ENCODE data around the gene CPXM1.
"Not testable (repeated sequence)": the region's sequence is repeated elsewhere in the genome, so short reads cannot be mapped to it uniquely, and the experiment has no call there.

Gene CPXM1

GRCh38 chr20:2783908-2784566 is 16.4 kb downstream of the CPXM1 start:
- intact Hi-C loops (cut with DNase I), result no loop called here
- no peak for DNase-seq

- intact Hi-C loops (cut with DNase I), result no loop called here
Observed at GRCh38 chr20:2780948-2781347, 19.5 kb downstream of the CPXM1 start.

GRCh38 chr20:2778602-2779321 is 21.7 kb downstream of the CPXM1 start:
- intact Hi-C loops (cut with DNase I), result no loop called here

More at GRCh38 chr20:2780948-2781347, 19.5 kb downstream of the CPXM1 start:
- no peak for DNase-seq

GRCh38 chr20:2775139-2775538 is 25.3 kb downstream of the CPXM1 start:
- intact Hi-C loops (cut with DNase I), result no loop called here
- DNase-seq, result peak in 2 of 42 donors; percentile 3 to 5

More at GRCh38 chr20:2778602-2779321, 21.7 kb downstream of the CPXM1 start:
- peak in 2 of 42 donors; percentile 7 to 26 for DNase-seq

GRCh38 chr20:2773812-2774211 is 26.6 kb downstream of the CPXM1 start:
- peak in 1 of 42 donors; percentile 15 for DNase-seq
- intact Hi-C loops (cut with DNase I), result no loop called here

- DNase-seq, result no peak
- intact Hi-C loops (cut with DNase I), result no loop called here
Observed at GRCh38 chr20:2771631-2772080, 28.8 kb downstream of the CPXM1 start.

GRCh38 chr20:2770091-2770490 is 30.3 kb downstream of the CPXM1 start:
- intact Hi-C loops (cut with DNase I); DNase-seq: not testable (repeated sequence)

- intact Hi-C loops (cut with DNase I), result no loop called here
- no peak for DNase-seq
Observed at GRCh38 chr20:2768632-2769015, 31.8 kb downstream of the CPXM1 start.

GRCh38 chr20:2767768-2768631 is 32.4 kb downstream of the CPXM1 start:
- DNase-seq, result no peak
- intact Hi-C loops (cut with DNase I), result no loop called here

- no peak for DNase-seq
- intact Hi-C loops (cut with DNase I), result no loop called here
Observed at GRCh38 chr20:2763186-2763585, 37.2 kb downstream of the CPXM1 start.

- intact Hi-C loops (cut with DNase I), result no loop called here
- DNase-seq, result peak in 22 of 42 donors; percentile 15 to 81 (median 39)
Observed at GRCh38 chr20:2762578-2763131, 37.8 kb downstream of the CPXM1 start.

- intact Hi-C loops (cut with DNase I), result no loop called here
- DNase-seq, result peak in 3 of 42 donors; percentile 1 to 12 (median 5)
Observed at GRCh38 chr20:2761885-2762284, 38.5 kb downstream of the CPXM1 start.

- intact Hi-C loops (cut with DNase I), result no loop called here
- peak in 1 of 42 donors; percentile 22 for DNase-seq
Observed at GRCh38 chr20:2760952-2761305, 39.5 kb downstream of the CPXM1 start.

- peak in 2 of 42 donors; percentile 10 to 21 for DNase-seq
- intact Hi-C loops (cut with DNase I), result no loop called here
Observed at GRCh38 chr20:2760297-2760951, 40.0 kb downstream of the CPXM1 start.

- intact Hi-C loops (cut with DNase I), result no loop called here
- no peak for DNase-seq
Observed at GRCh38 chr20:2759603-2760296, 40.7 kb downstream of the CPXM1 start.

- no peak for DNase-seq
- intact Hi-C loops (cut with DNase I), result no loop called here
Observed at GRCh38 chr20:2759143-2759542, 41.3 kb downstream of the CPXM1 start.

- intact Hi-C loops (cut with DNase I), result no loop called here
- peak in 1 of 42 donors; percentile 0 for DNase-seq
Observed at GRCh38 chr20:2757969-2758368, 42.5 kb downstream of the CPXM1 start.

- DNase-seq, result peak in 1 of 42 donors; percentile 2
- intact Hi-C loops (cut with DNase I), result no loop called here
Observed at GRCh38 chr20:2757001-2757400, 43.4 kb downstream of the CPXM1 start.

Measured in head of caudate nucleus (tissue), 42 donors.